ENCODE measurements around the gene COL5A3. TPM values are rescaled to one million over a fixed set of nuclear protein-coding genes. Genes with fewer than 3 reads are reported as not detected.
"Not testable (repeated sequence)": the region's sequence is repeated elsewhere in the genome, so short reads cannot be mapped to it uniquely, and the experiment has no call there.

Gene COL5A3
- total RNA-seq, 1 donor from 2014 or later, result not detected

GRCh38 chr19:10027158-10027997 is 17.1 kb upstream of the COL5A3 start:
- POLR2A ChIA-PET, result interaction anchor here (1.1 to 1.4 kb wide), 2 partner anchors 75 to 86 kb away, joined by 3 to 5 read pairs; partner anchors contain the start of gene ANGPTL6
- H3K4me3 Mint-ChIP-seq, result no peak overlapping the region
- CTCF ChIA-PET, result interaction anchor here (0.7 to 2.1 kb wide), 9 partner anchors 10 to 401 kb away, joined by 3 to 21 read pairs (median 4); no protein-coding TSS in a partner anchor

GRCh38 chr19:10026744-10027143 is 16.4 kb upstream of the COL5A3 start:
- DNase-seq (no peak), ATAC-seq (ENCODE audit: low read depth) (no peak)
- intact Hi-C loops (cut with micrococcal nuclease), result loop anchor here (1.0 to 5.0 kb wide), 3 partner anchors 86 to 226 kb away; partner anchors contain the start of genes MRPL4 and P2RY11
- no peaks in the 10 kb centered on the region for H3K4me1 Mint-ChIP-seq
- H3K36me3 Mint-ChIP-seq (ENCODE audit: low read depth), result no peaks in the 10 kb centered on the region
- H3K9me3 Mint-ChIP-seq, result no peaks in the 10 kb centered on the region
- ChIA-PET CTCF (interaction anchor here (0.8 to 2.1 kb wide), 4 partner anchors 25 to 98 kb away, joined by 3 to 21 read pairs (median 4); no protein-coding TSS in a partner anchor), POLR2A (interaction anchor here (1.1 to 1.4 kb wide), 2 partner anchors 76 to 86 kb away, joined by 3 to 5 read pairs; partner anchors contain the start of gene ANGPTL6)
- TF ChIP-seq CTCF (IDR thresholded peaks at IDR 0.05), result no peak
- peaks cover 20% of the 10 kb centered on the region for H3K27me3 Mint-ChIP-seq
- H3K4me3 Mint-ChIP-seq, result no peak overlapping the region
- no peak overlapping the region for H3K27ac Mint-ChIP-seq

More at GRCh38 chr19:10027158-10027997, 17.1 kb upstream of the COL5A3 start:
- H3K27ac Mint-ChIP-seq, result no peak overlapping the region
- H3K36me3 Mint-ChIP-seq (ENCODE audit: low read depth), result no peaks in the 10 kb centered on the region
- DNase-seq (peak; percentile 70), ATAC-seq (ENCODE audit: low read depth) (peak; percentile 83)
- no peaks in the 10 kb centered on the region for H3K9me3 Mint-ChIP-seq
- H3K27me3 Mint-ChIP-seq, result peaks cover 25% of the 10 kb centered on the region
- intact Hi-C loops (cut with micrococcal nuclease), result loop anchor here (1.0 to 5.0 kb wide), 3 partner anchors 85 to 225 kb away; partner anchors contain the start of genes MRPL4 and P2RY11
- H3K4me1 Mint-ChIP-seq, result no peaks in the 10 kb centered on the region
- peak; percentile 18 for TF ChIP-seq CTCF (IDR thresholded peaks at IDR 0.05)

DNA sequence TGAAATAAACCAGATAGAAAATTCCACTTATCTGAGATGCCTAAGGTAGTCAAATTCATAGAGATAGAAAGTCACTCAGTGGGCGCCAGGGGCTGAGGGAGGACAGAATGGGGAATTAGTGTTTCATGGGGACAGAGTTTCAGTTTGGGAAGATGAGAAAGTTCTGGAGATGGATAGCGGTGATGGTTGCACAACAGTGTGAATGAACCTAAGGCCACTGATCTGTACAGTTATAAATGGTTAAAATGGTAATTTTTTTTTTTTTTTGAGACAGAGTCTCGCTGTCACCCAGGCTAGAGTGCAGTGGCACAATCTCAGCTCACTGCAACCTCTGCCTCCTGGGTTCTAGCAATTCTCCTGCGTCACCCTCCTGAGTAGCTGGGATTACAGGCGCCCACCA is 12.8 kb upstream of the COL5A3 start:
- H3K4me3 Mint-ChIP-seq; H3K4me1 Mint-ChIP-seq; CTCF ChIA-PET; intact Hi-C loops (cut with micrococcal nuclease); DNase-seq; H3K27ac Mint-ChIP-seq; POLR2A ChIA-PET; H3K36me3 Mint-ChIP-seq (ENCODE audit: low read depth); ATAC-seq (ENCODE audit: low read depth); H3K9me3 Mint-ChIP-seq: not testable (repeated sequence)
- H3K27me3 Mint-ChIP-seq, result peaks cover 24% of the 10 kb centered on the region

- Mint-ChIP-seq H3K27me3 (peaks cover 18% of the 10 kb centered on the region), H3K9me3 (no peaks in the 10 kb centered on the region), H3K4me3 (no peak overlapping the region), H3K4me1 (no peaks in the 10 kb centered on the region), H3K27ac (no peak overlapping the region), H3K36me3 (ENCODE audit: low read depth) (no peaks in the 10 kb centered on the region)
- no peak for DNase-seq
- CTCF ChIA-PET, result no interaction called here
- TF ChIP-seq CTCF (IDR thresholded peaks at IDR 0.05), result no peak
- ATAC-seq (ENCODE audit: low read depth), result no peak
- intact Hi-C loops (cut with micrococcal nuclease), result no loop called here
- POLR2A ChIA-PET, result no interaction called here
Measured at GRCh38 chr19:10021863-10022262, 11.6 kb upstream of the COL5A3 start.

DNA sequence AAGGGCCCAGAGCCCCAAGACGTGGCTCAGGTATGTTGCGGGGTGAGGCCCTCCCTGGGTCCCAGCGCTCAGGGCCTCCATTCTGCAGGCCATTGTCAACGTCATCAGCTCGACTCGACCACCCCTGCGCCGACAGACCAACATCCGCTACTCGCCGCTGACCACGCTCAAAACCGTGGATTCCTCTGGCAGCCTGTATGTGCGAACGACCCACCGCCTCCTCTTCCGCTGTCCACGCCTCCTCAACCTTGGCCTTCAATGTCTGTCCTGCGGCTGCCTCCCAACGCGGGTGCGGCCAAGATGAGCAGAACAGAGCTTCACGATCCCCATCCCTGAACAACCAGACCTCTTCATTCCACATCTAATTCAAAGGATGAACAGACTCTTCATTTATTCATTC is 11.1 kb upstream of the COL5A3 start:
- CTCF ChIA-PET, result no interaction called here
- intact Hi-C loops (cut with micrococcal nuclease), result no loop called here
- no peak overlapping the region for H3K27ac Mint-ChIP-seq

More for the DNA sequence above, 11.1 kb upstream of the COL5A3 start:
- no peaks in the 10 kb centered on the region for H3K9me3 Mint-ChIP-seq
- ATAC-seq (ENCODE audit: low read depth) (no peak), DNase-seq (no peak)
- POLR2A ChIA-PET, result no interaction called here
- H3K4me1 Mint-ChIP-seq, result no peaks in the 10 kb centered on the region
- peaks cover 17% of the 10 kb centered on the region for H3K27me3 Mint-ChIP-seq
- no peak overlapping the region for H3K4me3 Mint-ChIP-seq
- no peaks in the 10 kb centered on the region for H3K36me3 Mint-ChIP-seq (ENCODE audit: low read depth)
- TF ChIP-seq CTCF (IDR thresholded peaks at IDR 0.05), result no peak
